ENCODE results near the gene ETV6. TPM values are rescaled to one million over a fixed set of nuclear protein-coding genes. Genes with fewer than 3 reads are reported as not detected.

ETV6 gene
- total RNA-seq, 4 donors from 2014 or later = 7.6 to 45.5 (median 8.2) TPM

DNA sequence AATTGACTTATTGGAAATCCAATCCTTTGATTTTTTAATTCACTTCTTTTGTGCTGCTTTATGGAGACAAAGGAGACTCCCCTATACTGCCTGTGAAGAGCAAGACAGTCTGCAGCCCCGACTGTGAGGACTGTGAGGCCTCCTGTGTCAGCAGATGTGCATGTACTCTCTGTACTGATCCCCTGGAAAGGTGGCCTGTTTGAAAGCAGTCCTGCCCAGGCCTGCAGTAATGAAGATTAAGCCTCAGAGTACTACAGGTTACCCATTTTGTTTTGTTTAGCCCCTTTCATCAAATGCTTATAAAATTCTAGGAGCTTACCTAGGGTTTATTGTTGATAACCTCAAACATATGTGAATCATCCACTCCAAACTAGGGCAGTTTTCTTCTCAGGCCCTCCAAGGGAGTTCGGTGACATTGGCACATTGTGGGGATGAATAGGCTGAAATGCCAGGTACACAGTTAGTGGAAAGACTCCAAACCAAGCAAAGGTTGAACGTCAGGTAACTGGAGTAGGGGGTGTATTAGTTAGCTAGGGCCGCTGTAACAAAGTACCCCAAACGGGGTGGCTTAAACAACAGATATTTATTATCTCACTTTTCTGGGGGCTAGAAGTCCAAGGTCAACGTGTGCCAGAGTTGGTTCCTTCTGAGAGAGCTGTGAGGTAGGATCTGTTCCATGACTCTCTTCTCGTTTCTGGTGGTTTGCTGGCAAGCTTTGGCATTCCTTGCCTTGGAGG is 212.6 kb downstream of the ETV6 start:
- H3K4me3 ChIP-seq = no peak overlapping the region

DNA sequence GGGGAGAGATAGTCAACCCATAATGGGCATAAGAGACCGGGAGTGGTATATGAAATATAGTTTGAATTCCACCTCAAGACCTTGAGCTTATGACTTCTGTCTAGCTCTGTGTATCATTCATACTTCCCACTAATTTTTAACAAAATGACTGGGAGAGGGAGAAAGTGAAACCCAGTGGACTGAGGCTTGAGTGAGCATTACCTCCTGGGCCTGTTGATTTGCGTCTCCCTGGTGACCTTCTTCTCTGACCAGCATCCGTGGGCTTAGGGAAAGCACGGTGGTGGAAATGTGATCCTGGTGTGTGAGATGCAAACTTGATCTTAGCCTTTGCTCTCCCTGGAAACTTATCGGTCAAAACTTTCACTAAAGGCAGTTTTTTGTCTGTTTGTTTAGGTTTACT is 213.3 kb downstream of the ETV6 start:
- no peak overlapping the region for H3K4me3 ChIP-seq
- H3K27ac ChIP-seq = peak overlapping the region; percentile 80 to 84
- H3K9me3 ChIP-seq = no peaks in the 10 kb centered on the region
- intact Hi-C loops (cut with DNase I; ENCODE audit: low total_unique reads) = no loop called here
- peak; percentile 42 to 61 for DNase-seq
- H3K4me1 ChIP-seq = peaks cover 0 to 5% of the 10 kb centered on the region in 2 donors
- no peaks in the 10 kb centered on the region for H3K27me3 ChIP-seq
- TF ChIP-seq, protein P1, sequence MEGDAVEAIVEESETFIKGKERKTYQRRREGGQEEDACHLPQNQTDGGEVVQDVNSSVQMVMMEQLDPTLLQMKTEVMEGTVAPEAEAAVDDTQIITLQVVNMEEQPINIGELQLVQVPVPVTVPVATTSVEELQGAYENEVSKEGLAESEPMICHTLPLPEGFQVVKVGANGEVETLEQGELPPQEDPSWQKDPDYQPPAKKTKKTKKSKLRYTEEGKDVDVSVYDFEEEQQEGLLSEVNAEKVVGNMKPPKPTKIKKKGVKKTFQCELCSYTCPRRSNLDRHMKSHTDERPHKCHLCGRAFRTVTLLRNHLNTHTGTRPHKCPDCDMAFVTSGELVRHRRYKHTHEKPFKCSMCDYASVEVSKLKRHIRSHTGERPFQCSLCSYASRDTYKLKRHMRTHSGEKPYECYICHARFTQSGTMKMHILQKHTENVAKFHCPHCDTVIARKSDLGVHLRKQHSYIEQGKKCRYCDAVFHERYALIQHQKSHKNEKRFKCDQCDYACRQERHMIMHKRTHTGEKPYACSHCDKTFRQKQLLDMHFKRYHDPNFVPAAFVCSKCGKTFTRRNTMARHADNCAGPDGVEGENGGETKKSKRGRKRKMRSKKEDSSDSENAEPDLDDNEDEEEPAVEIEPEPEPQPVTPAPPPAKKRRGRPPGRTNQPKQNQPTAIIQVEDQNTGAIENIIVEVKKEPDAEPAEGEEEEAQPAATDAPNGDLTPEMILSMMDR (IDR thresholded peaks at IDR 0.05) = no peak
- TF ChIP-seq POLR2A (IDR thresholded peaks at IDR 0.05) = no peak
- no peaks in the 10 kb centered on the region for H3K36me3 ChIP-seq

More for the DNA sequence above, 212.6 kb downstream of the ETV6 start:
- no peak for DNase-seq
- H3K27ac ChIP-seq = peak overlapping the region; percentile 80 to 84
- no peaks in the 10 kb centered on the region for H3K9me3 ChIP-seq
- peaks cover 0 to 5% of the 10 kb centered on the region in 2 donors for H3K4me1 ChIP-seq
- no peaks in the 10 kb centered on the region for H3K27me3 ChIP-seq
- no peaks in the 10 kb centered on the region for H3K36me3 ChIP-seq
- TF ChIP-seq POLR2A (IDR thresholded peaks at IDR 0.05) = no peak
- TF ChIP-seq, protein P1 (IDR thresholded peaks at IDR 0.05) = no peak
- intact Hi-C loops (cut with DNase I; ENCODE audit: low total_unique reads) = no loop called here

DNA sequence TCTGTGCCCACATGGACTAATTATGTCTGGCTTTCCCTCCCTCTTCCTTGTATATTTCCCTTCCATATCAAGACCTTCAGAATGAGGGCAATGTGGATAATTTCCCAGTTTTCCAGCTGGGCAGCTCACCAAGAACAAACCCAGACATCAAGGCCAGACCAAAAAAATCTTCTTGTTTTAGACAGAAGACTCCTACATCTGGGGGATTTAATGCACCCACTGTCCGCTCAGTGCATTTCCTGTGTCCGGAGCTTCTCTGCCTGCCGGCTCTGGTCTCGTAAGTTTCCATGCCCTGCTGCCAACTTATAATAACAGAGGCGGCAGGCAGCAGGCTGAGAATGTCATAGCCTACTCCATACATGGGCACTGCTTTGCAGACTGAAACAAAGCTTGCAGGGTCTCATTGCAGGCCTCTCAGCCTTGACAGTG is 214.0 kb downstream of the ETV6 start:
- Histone ChIP-seq H3K27me3 (no peaks in the 10 kb centered on the region), H3K4me1 (peaks cover 0 to 5% of the 10 kb centered on the region in 2 donors), H3K4me3 (no peak overlapping the region), H3K27ac (peak overlapping the region; percentile 80 to 84), H3K36me3 (no peaks in the 10 kb centered on the region), H3K9me3 (no peaks in the 10 kb centered on the region)
- TF ChIP-seq POLR2A (IDR thresholded peaks at IDR 0.05) = no peak
- TF ChIP-seq, protein P1 (IDR thresholded peaks at IDR 0.05) = no peak
- intact Hi-C loops (cut with DNase I; ENCODE audit: low total_unique reads) = no loop called here
- peak; percentile 43 to 49 for DNase-seq

GRCh38 chr12:11863988-11864387 is 214.5 kb downstream of the ETV6 start:
- Histone ChIP-seq H3K4me3 (no peak overlapping the region), H3K36me3 (no peaks in the 10 kb centered on the region), H3K9me3 (no peaks in the 10 kb centered on the region), H3K27ac (peak overlapping the region; percentile 80 to 84), H3K27me3 (no peaks in the 10 kb centered on the region), H3K4me1 (peaks cover 0 to 5% of the 10 kb centered on the region in 2 donors)
- no peak for TF ChIP-seq POLR2A (IDR thresholded peaks at IDR 0.05)
- TF ChIP-seq, protein P1 (IDR thresholded peaks at IDR 0.05) = no peak
- intact Hi-C loops (cut with DNase I; ENCODE audit: low total_unique reads) = no loop called here
- DNase-seq = peak in 1 of 2 donors; percentile 38

- Histone ChIP-seq H3K9me3 (no peaks in the 10 kb centered on the region), H3K4me3 (no peak overlapping the region), H3K27ac (no peak overlapping the region), H3K4me1 (peaks cover 0 to 5% of the 10 kb centered on the region in 2 donors), H3K36me3 (no peaks in the 10 kb centered on the region), H3K27me3 (no peaks in the 10 kb centered on the region)
- no peak for DNase-seq
- TF ChIP-seq POLR2A (IDR thresholded peaks at IDR 0.05) = no peak
- TF ChIP-seq, protein P1 (IDR thresholded peaks at IDR 0.05) = no peak
- intact Hi-C loops (cut with DNase I; ENCODE audit: low total_unique reads) = no loop called here
Observed at GRCh38 chr12:11865824-11866223, 216.3 kb downstream of the ETV6 start.

All from uterus (tissue), 4 donors.